ENCODE results near the gene CD300LF.

GRCh38 chr17:74677558-74678466, 34.9 kb downstream of the CD300LF start:
- TF ChIP-seq, protein P1, sequence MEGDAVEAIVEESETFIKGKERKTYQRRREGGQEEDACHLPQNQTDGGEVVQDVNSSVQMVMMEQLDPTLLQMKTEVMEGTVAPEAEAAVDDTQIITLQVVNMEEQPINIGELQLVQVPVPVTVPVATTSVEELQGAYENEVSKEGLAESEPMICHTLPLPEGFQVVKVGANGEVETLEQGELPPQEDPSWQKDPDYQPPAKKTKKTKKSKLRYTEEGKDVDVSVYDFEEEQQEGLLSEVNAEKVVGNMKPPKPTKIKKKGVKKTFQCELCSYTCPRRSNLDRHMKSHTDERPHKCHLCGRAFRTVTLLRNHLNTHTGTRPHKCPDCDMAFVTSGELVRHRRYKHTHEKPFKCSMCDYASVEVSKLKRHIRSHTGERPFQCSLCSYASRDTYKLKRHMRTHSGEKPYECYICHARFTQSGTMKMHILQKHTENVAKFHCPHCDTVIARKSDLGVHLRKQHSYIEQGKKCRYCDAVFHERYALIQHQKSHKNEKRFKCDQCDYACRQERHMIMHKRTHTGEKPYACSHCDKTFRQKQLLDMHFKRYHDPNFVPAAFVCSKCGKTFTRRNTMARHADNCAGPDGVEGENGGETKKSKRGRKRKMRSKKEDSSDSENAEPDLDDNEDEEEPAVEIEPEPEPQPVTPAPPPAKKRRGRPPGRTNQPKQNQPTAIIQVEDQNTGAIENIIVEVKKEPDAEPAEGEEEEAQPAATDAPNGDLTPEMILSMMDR (IDR thresholded peaks at IDR 0.05): no peak
- no peak for TF ChIP-seq POLR2A (IDR thresholded peaks at IDR 0.05)

Data from uterus (tissue), 2 donors.